Right atrium auricular region (tissue), 2 donors: ENCODE results near the gene BICD1. TPM values are rescaled to one million over a fixed set of nuclear protein-coding genes. Genes with fewer than 3 reads are reported as not detected.

Experiments
- DNase-seq: peaks from one replicate; pipeline ENCODE4 v3.0.0-alpha.2; 2019; ENCODE audit warnings: low spot score
- H3K27ac ChIP-seq, 2 donors: fragments of 200-600 bp; sonication (generic); 1 replicate in 1 of 2; 2 replicates in 1 of 2; pipeline ENCODE4 v1.5.1; 2016 to 2019
- H3K27me3 ChIP-seq, 2 donors: fragments of 200-600 bp; sonication (generic); one replicate each; pipeline versions ENCODE4 v1.5.1 to v1.6.0; 2017 to 2019
- H3K36me3 ChIP-seq: fragments of 200-600 bp; sonication (generic); one replicate; pipeline ENCODE4 v1.5.1; 2016
- H3K4me1 ChIP-seq, 2 donors: fragments of 200-600 bp; sonication (generic); one replicate each; pipeline versions ENCODE4 v1.5.1 to v1.6.0; 2017 to 2019
- H3K4me3 ChIP-seq, 2 donors: fragments of 200-600 bp; sonication (generic); 1 replicate in 1 of 2; 2 replicates in 1 of 2; pipeline ENCODE4 v1.5.1; 2017 to 2019; ENCODE audit warnings: mild to moderate bottlenecking in 1 of 2, moderate library complexity in 1 of 2
- H3K9me3 ChIP-seq, 2 donors: fragments of 200-600 bp; sonication (generic); one replicate each; pipeline ENCODE4 v1.5.1; 2019
- total RNA-seq, 2 donors: library from RNA; depleted of rRNA; stranded (reverse); fragments of >200 nt; gene quantifications; one replicate each; pipeline ENCODE4 v1.1.0, GENCODE V29; 2016
- TF ChIP-seq, protein P1 (sequence below), 2 donors: fragments of 200-600 bp; sonication (generic); IDR thresholded peaks; one replicate each; pipeline ENCODE4 v1.5.1; 2019; ENCODE audit warnings: antibody characterized with exemption in 2 of 2

Gene BICD1
- total RNA-seq, 2 donors from 2014 or later: 3.3 to 6.6 TPM

DNA sequence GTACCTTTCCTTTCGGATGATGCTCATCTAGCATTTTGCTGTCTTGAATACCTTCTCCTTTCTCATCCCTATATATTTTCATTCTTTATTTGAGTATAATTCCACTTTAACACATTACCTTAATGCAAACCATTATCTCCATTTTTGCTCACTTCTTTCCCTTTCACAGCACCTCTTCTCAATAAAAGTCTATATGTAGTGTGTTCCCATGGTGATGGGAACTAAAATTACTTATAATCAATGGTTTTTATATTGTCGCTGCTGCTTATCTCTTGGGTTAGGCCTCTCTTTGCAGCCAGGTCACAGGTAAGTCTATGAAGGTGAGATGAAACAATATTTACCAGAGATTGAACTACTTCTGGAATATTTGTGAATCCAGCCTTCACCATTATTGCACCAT is 171.1 kb downstream of the BICD1 start:
- no peak for DNase-seq
- no peaks in the 10 kb centered on the region for H3K36me3 ChIP-seq
- H3K4me1 ChIP-seq: no peaks in the 10 kb centered on the region
- TF ChIP-seq, protein P1, sequence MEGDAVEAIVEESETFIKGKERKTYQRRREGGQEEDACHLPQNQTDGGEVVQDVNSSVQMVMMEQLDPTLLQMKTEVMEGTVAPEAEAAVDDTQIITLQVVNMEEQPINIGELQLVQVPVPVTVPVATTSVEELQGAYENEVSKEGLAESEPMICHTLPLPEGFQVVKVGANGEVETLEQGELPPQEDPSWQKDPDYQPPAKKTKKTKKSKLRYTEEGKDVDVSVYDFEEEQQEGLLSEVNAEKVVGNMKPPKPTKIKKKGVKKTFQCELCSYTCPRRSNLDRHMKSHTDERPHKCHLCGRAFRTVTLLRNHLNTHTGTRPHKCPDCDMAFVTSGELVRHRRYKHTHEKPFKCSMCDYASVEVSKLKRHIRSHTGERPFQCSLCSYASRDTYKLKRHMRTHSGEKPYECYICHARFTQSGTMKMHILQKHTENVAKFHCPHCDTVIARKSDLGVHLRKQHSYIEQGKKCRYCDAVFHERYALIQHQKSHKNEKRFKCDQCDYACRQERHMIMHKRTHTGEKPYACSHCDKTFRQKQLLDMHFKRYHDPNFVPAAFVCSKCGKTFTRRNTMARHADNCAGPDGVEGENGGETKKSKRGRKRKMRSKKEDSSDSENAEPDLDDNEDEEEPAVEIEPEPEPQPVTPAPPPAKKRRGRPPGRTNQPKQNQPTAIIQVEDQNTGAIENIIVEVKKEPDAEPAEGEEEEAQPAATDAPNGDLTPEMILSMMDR (IDR thresholded peaks at IDR 0.05): no peak
- H3K27ac ChIP-seq: no peak overlapping the region
- no peak overlapping the region for H3K4me3 ChIP-seq
- H3K9me3 ChIP-seq: no peaks in the 10 kb centered on the region
- H3K27me3 ChIP-seq: no peaks in the 10 kb centered on the region

DNA sequence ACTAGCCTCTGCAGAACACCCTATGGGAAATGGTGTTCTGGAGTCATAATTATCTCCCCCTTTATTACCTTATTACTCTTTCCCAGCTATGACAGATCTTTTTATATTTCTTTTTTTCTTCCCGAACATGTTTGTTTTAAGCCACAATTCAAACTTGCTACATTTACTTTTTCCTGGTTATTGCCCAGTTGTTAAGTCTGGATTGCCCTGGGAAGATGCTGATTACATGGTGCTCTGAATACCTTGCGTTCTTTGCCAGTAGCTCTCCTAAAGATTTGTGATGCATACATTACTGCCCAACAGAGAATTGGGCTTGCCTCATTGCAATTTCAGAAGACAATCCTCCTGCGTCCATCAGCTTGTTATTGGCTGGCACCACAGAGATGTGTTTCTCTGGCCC is 174.5 kb downstream of the BICD1 start:
- TF ChIP-seq, protein P1 (IDR thresholded peaks at IDR 0.05): no peak
- Histone ChIP-seq H3K4me3 (no peak overlapping the region), H3K4me1 (no peaks in the 10 kb centered on the region), H3K9me3 (no peaks in the 10 kb centered on the region), H3K27me3 (no peaks in the 10 kb centered on the region), H3K36me3 (no peaks in the 10 kb centered on the region), H3K27ac (no peak overlapping the region)
- DNase-seq: no peak

DNA sequence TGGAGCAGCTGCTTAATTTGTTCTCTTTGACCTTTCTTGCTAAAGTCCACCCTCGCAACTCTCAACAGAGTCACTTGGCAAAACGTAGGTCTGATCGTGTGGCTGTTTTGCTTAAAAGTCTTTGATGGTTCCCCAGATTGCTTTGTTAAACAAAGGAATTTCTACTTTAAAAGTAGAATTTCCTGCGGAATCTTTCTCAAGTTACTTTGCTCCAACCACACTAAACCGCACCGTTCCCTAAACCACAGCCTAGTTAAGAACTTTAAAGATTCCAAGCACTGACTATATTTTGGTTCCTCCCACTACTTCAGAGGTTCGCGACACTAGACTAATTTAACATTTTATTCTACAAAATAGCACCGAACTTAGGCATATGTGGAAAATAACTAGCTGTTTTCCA is 177.9 kb downstream of the BICD1 start:
- H3K27ac ChIP-seq: no peak overlapping the region
- no peak for DNase-seq

DNA sequence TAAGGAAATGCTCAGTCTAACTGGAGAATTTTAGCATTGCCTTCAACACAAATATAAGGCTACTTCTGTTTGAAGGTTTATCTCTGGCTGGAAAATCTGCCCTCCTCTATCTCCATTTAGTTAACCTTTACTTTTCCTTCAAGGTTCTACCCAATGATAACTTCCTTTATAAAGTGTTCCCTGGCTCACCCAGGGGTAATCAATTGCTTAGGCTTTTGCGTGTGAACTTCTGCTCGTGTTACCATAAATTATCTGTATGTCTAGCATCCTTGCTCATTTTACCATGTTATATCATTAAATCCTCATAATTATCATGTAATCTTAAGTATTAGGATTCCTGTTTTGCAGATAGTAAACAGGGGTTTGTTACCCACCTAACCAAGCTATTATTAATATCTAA is 178.4 kb downstream of the BICD1 start:
- no peak overlapping the region for H3K27ac ChIP-seq
- no peaks in the 10 kb centered on the region for H3K27me3 ChIP-seq
- no peak overlapping the region for H3K4me3 ChIP-seq
- H3K4me1 ChIP-seq: no peaks in the 10 kb centered on the region
- TF ChIP-seq, protein P1 (IDR thresholded peaks at IDR 0.05): no peak
- no peak for DNase-seq
- no peaks in the 10 kb centered on the region for H3K36me3 ChIP-seq
- H3K9me3 ChIP-seq: no peaks in the 10 kb centered on the region

More for the DNA sequence above, 177.9 kb downstream of the BICD1 start:
- no peak overlapping the region for H3K4me3 ChIP-seq
- H3K36me3 ChIP-seq: no peaks in the 10 kb centered on the region
- H3K4me1 ChIP-seq: no peaks in the 10 kb centered on the region
- H3K27me3 ChIP-seq: no peaks in the 10 kb centered on the region
- H3K9me3 ChIP-seq: no peaks in the 10 kb centered on the region
- TF ChIP-seq, protein P1 (IDR thresholded peaks at IDR 0.05): no peak

DNA sequence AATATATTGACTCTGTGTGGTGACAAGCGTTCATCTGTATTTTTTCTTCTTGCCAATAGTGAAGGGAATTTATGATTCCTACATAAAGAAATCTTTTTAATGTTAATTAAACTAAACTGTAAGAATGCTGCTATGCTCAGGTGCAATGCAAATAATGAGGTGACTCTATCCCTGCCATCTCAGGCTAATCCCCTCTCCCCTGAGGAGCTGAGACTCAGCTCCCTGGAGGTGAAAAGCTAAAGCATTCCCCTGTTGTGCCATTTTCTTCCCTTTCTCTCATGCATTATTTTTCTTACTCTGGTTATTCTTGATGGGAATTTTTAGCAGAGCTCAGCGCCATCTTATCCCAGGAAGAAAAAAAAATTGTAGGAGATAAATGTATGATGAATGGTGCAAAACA is 178.8 kb downstream of the BICD1 start:
- TF ChIP-seq, protein P1 (IDR thresholded peaks at IDR 0.05): no peak
- Histone ChIP-seq H3K4me3 (no peak overlapping the region), H3K27ac (no peak overlapping the region), H3K9me3 (no peaks in the 10 kb centered on the region), H3K36me3 (no peaks in the 10 kb centered on the region), H3K4me1 (peaks cover 0 to 4% of the 10 kb centered on the region in 2 donors), H3K27me3 (no peaks in the 10 kb centered on the region)
- DNase-seq: no peak

DNA sequence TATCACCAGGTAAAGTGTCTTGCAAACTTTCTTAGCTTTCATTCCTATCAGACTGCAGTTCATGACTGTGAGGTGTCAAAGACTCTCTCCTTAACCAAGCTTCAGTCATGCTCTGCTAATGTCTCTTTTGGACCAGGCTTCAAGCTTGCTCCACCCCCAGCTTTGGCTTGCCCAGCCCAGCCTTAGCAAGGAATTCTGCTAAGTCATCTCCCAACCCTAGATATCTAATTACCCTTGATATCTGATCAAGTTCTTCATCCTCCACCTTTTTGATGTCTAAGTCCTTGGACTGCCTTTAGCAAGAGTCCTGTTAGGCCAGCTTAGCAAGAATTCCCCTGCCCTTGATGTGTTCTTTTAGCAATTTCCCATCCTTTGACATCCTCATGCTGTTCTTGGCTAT is 183.8 kb downstream of the BICD1 start:
- TF ChIP-seq, protein P1 (IDR thresholded peaks at IDR 0.05): no peak
- Histone ChIP-seq H3K4me3 (no peak overlapping the region), H3K27me3 (no peaks in the 10 kb centered on the region), H3K36me3 (no peaks in the 10 kb centered on the region), H3K9me3 (no peaks in the 10 kb centered on the region), H3K27ac (no peak overlapping the region), H3K4me1 (peaks cover 0 to 6% of the 10 kb centered on the region in 2 donors)
- DNase-seq: no peak
